ENCODE results near the gene RBP4.

The RBP4 gene

GRCh38 chr10:93565446-93565845 lies 35.6 kb downstream of the RBP4 start:
- peak; percentile 64 to 68 (median 66) for DNase-seq

GRCh38 chr10:93560541-93560940 lies 40.5 kb downstream of the RBP4 start:
- no peak for DNase-seq

DNA sequence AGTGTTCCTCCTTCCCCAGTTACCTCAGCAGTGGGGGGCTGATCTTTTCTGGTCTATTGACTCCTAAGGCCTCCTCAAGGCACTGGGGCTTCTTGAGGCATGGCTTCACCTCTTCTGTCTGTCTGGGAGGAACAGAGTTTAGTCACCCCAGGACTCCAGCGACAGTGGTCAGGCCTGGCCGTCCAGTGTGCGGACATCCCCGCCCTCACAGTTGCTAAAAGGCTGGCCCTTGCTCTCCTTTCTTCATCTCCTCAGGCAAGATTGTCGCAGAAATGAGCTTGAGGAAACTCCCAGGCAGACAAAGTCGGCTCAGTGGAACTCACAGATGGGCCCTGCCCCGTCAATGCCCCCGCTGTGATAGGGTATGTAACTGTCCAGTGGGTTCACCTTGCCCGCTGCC lies 41.5 kb downstream of the RBP4 start:
- no peak for DNase-seq

DNA sequence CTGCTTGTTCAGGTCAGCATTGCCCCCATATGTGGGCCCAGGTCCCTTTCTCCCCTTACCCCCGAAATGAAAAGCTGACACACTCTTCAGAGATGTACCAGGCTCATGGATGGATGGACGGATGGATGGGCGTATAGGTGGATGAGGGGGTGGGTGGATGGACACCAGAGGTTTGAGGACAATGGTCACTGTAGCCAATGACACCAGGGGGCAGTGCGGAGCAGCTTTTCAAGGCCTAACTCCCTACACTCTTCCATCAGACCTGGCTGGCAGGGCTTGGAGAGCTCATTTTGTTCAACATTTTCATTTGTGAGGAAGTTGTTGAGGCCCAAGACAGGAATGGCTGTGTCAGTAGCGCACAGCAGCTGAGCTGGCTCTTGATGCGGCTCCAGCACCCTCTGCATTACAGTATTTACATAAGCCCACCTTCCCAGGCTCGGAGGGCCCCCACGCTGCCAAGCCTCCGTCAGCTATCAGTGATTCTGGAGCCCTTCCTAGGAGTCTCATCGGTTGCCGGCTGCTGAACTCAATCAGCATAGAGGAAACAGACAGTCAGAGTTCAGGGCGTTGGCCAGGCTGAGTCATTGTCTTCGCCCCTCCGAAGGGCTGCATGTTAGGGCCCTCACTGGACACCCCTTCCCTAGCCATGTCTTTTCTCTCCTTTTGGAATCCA lies 46.1 kb downstream of the RBP4 start:
- peak; percentile 88 to 94 (median 92) for DNase-seq

DNA sequence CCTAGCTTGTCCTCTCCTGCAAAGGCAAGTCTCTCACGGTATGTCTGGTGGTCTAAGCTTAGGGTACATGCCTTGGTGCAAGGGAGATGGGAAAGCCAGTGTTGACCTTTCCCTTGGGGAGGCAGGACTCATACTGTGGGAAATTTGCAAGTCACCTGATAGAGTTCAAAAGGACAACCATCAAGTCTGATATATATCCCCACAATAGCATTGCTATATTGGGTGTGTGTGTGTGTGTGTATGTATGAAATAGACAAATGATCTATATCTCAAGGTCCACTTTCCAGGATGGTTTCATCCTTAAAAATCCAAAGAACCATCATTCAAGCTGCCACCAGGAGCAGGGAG lies 46.7 kb downstream of the RBP4 start:
- DNase-seq = peak in 1 of 3 donors; percentile 16

GRCh38 chr10:93553482-93554315 lies 47.3 kb downstream of the RBP4 start:
- DNase-seq = peak in 1 of 3 donors; percentile 16

- peak in 1 of 3 donors; percentile 1 for DNase-seq
These were observed 48.3 kb downstream of the RBP4 start for GRCh38 chr10:93552780-93553179.

- DNase-seq = peak in 1 of 3 donors; percentile 1
These were observed 50.4 kb downstream of the RBP4 start for GRCh38 chr10:93550606-93551005.

DNA sequence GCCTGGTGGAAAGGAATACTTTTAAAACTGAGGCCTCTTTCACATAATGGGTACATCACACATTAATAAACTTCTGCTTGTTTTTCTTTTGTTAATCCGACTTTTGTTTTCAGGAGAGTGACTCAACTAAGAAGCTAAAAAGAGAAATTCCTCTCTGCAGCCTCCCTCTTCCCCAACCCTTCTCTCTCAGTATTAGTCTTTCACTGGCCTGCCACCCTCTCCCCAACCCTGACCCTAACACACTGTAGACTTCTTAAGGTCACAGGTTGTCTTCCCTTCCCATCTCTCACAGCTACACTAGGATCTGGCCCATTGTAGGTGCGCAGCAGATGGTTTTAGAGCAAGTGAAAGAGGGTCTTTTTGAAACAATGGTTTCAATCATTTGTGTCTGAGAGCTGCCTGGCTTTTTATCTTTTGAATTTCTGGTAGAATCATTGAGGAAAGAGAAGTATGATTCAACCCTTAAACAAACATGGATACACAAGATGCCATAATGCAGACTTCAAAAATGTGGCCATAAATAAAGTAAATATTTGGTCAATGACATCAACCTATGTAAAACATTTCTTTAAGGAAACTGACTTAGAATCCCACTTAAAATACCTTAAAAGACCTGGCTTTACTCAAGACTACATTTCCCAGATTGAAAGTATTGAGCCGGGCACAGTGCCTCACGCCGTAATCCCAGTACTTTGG lies 52.5 kb downstream of the RBP4 start:
- DNase-seq = no peak

- peak in 1 of 3 donors; percentile 8 for DNase-seq
These were observed 53.5 kb downstream of the RBP4 start for GRCh38 chr10:93547522-93547921.

GRCh38 chr10:93546995-93547394 lies 54.0 kb downstream of the RBP4 start:
- DNase-seq = peak in 1 of 3 donors; percentile 10

- no peak for DNase-seq
These were observed 58.7 kb downstream of the RBP4 start for GRCh38 chr10:93542358-93542791.

All from suppressor macrophage treated with lipopolysaccharide for 1 hour (primary cell).